K562 (cell line): ENCODE data around the gene AGPAT2.

Experiments used
- CCNT2 ChIP-seq: IDR thresholded peaks from 2 replicates; pipeline ENCODE4 v1.6.1; 2011; ENCODE audit warnings: borderline replicate concordance, low read depth, mild to moderate bottlenecking, moderate library complexity, mixed read lengths, low read length; ENCODE audit not compliant: insufficient read length; ENCODE audit errors: extremely low read depth
- CHD2 ChIP-seq: IDR thresholded peaks from 2 replicates; pipeline ENCODE4 v1.6.1; 2011; ENCODE audit warnings: low read depth, low read length
- CTCF ChIP-seq, 3 experiments: IDR thresholded peaks in 2 of 3; conservative IDR thresholded peaks in 1 of 3; 2 replicates each; pipeline ENCODE4 v1.5.1; 2011 to 2012; ENCODE audit warnings: low read length in 3 of 3, mild to moderate bottlenecking in 3 of 3, control low read depth in 2 of 3, improper control_type of control experiment in 1 of 3, inconsistent platforms in 1 of 3, low read depth in 1 of 3, mixed read lengths in 1 of 3, moderate library complexity in 1 of 3; ENCODE audit not compliant: insufficient read depth in 2 of 3
- POLR2AphosphoS5 ChIP-seq: IDR thresholded peaks from 2 replicates; pipeline ENCODE4 v1.6.1; 2011; ENCODE audit warnings: mild to moderate bottlenecking, low read depth, low read length, moderate library complexity; ENCODE audit not compliant: control insufficient read depth, insufficient read depth
- SIN3A ChIP-seq, 2 experiments: fragments of 150-350 bp in 1 of 2; IDR thresholded peaks; 2 replicates each; pipeline ENCODE4 v1.6.1; 2011 to 2016; ENCODE audit warnings: borderline replicate concordance in 2 of 2, low read depth in 2 of 2, low read length in 2 of 2, mild to moderate bottlenecking in 2 of 2, moderate library complexity in 2 of 2; ENCODE audit not compliant: control insufficient read depth in 1 of 2
- SMARCA5 ChIP-seq: fragments of 450-650 bp; IDR thresholded peaks from 2 replicates; pipeline ENCODE4 v1.6.1; 2016
- SMC3 ChIP-seq: conservative IDR thresholded peaks from 2 replicates; pipeline ENCODE4 v1.6.1; 2011; ENCODE audit warnings: low read depth, low read length, improper control_type of control experiment; ENCODE audit not compliant: insufficient read depth
- TCF7L2 ChIP-seq: fragments of 150-350 bp; IDR thresholded peaks from 2 replicates; pipeline ENCODE4 v1.6.1; 2016; ENCODE audit warnings: low read depth, mild to moderate bottlenecking, low read length, moderate library complexity
- ZNF232 ChIP-seq: sonication (generic); formaldehyde crosslinking; IDR thresholded peaks from 2 replicates; pipeline ENCODE4 v1.8.0; 2022; ENCODE audit warnings: mild to moderate bottlenecking, missing genetic modification reagents
- ZNF699 ChIP-seq: fragments of 250-450 bp; sonication (Bioruptor Pico); IDR thresholded peaks from 2 replicates; pipeline ENCODE4 v1.8.0; 2021; ENCODE audit warnings: mild to moderate bottlenecking, moderate library complexity; ENCODE audit not compliant: insufficient replicate concordance

DNA sequence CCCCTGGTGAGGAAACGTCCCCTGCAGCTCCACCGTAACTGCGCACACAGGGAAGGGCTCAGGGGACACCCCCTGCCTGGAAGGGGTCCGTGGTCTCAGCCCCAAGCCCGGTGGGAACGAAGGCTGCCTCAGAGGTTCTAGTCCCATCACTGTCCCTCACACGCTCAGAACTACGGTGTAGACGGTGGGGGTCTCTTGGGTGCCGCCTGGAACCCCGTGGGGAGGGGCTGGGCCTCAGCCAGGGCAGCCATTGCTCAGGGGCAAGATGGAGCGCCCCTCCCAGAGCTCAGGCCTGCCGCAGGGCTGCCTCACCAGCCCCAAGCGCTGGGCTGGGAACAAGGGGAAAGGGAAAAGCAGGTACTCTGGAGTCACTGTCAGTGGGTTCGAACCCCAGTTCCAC lies 2.9 kb downstream of the AGPAT2 start:
- TF ChIP-seq ZNF699 (CRISPR knock-in tag) (no peak), CHD2 (no peak), SMARCA5 (no peak), CTCF (IDR thresholded peaks at IDR 0.05 in 2 of 3, conservative IDR thresholded peaks at IDR 0.05 in 1 of 3; ENCODE audit: insufficient read depth in 2 of 3, low read depth in 1 of 3, low read length in 3 of 3) (no peak), POLR2AphosphoS5 (no peak), CCNT2 (no peak), SMC3 (no peak), SIN3A (IDR thresholded peaks at IDR 0.05; ENCODE audit: borderline replicate concordance in 2 of 2, control insufficient read depth in 1 of 2, low read depth in 2 of 2, low read length in 2 of 2) (no peak), TCF7L2 (no peak), ZNF232 (CRISPR knock-in tag) (no peak)
